Gastrocnemius medialis (tissue), 4 donors: ENCODE measurements around the gene ZDHHC11.
"Not testable (repeated sequence)": the region's sequence is repeated elsewhere in the genome, so short reads cannot be mapped to it uniquely, and the experiment has no call there.

Experiments
- POLR2A ChIP-seq, 2 donors: fragments of 450-650 bp; IDR thresholded peaks; one replicate each; pipeline ENCODE4 v1.6.1; 2017; ENCODE audit warnings: antibody characterized with exemption in 2 of 2, mild to moderate bottlenecking in 2 of 2, moderate library complexity in 2 of 2
- TF ChIP-seq, protein P1 (sequence below), 5 experiments: fragments of 450-650 bp in 3 of 5; fragments of 200-600 bp in 2 of 5; sonication (generic) in 2 of 5; IDR thresholded peaks in 4 of 5; conservative IDR thresholded peaks in 1 of 5; 1 replicate in 4 of 5; 2 replicates in 1 of 5; pipeline ENCODE4 v1.5.1; 2016 to 2019; ENCODE audit warnings: antibody characterized with exemption in 5 of 5, mild to moderate bottlenecking in 3 of 5, moderate library complexity in 3 of 5

DNA sequence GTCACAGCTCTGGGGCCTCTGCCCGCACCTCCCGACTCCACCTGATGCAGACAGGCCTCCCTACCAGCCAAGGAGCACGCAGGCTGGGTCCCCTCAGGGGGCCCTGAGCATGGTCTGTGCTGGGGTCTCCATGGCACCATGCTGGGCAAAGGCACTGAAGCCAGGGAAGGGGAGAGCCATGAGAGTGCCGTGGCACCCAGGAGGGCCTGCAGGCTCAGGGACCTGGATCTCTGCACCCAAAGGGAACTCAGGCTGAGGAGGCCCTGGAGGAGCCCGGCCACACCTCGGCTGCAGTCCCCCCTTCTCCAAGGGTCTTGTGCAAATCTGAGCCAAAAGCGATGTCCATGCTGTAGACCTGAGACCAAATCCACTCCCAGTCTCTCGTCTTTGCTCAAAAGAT lies 98.8 kb downstream of the ZDHHC11 start:
- TF ChIP-seq POLR2A (IDR thresholded peaks at IDR 0.05): not testable (repeated sequence)
- TF ChIP-seq, protein P1, sequence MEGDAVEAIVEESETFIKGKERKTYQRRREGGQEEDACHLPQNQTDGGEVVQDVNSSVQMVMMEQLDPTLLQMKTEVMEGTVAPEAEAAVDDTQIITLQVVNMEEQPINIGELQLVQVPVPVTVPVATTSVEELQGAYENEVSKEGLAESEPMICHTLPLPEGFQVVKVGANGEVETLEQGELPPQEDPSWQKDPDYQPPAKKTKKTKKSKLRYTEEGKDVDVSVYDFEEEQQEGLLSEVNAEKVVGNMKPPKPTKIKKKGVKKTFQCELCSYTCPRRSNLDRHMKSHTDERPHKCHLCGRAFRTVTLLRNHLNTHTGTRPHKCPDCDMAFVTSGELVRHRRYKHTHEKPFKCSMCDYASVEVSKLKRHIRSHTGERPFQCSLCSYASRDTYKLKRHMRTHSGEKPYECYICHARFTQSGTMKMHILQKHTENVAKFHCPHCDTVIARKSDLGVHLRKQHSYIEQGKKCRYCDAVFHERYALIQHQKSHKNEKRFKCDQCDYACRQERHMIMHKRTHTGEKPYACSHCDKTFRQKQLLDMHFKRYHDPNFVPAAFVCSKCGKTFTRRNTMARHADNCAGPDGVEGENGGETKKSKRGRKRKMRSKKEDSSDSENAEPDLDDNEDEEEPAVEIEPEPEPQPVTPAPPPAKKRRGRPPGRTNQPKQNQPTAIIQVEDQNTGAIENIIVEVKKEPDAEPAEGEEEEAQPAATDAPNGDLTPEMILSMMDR (IDR thresholded peaks at IDR 0.05 in 4 of 5, conservative IDR thresholded peaks at IDR 0.05 in 1 of 5): not testable (repeated sequence)
